Upper lobe of left lung (tissue), 6 donors: Measurements from ENCODE around the gene PIP4K2C. TPM values are rescaled to one million over a fixed set of nuclear protein-coding genes. Genes with fewer than 3 reads are reported as not detected.
"Not testable (repeated sequence)": the region's sequence is repeated elsewhere in the genome, so short reads cannot be mapped to it uniquely, and the experiment has no call there.

ENCODE experiments used
- ATAC-seq, 2 donors: fragments of 200-7000 bp; cut with Tn5 transposase; one replicate each; pipeline ENCODE4 v1.9.1; 2022; ENCODE audit warnings: mild to moderate bottlenecking in 2 of 2, moderate library complexity in 2 of 2; ENCODE audit not compliant: low FRiP score in 2 of 2
- DNase-seq, 2 donors: peaks; one replicate each; pipeline ENCODE4 v3.0.0-alpha.2; 2019 to 2020
- H3K27ac ChIP-seq, 4 donors: fragments of 200-600 bp; sonication (generic); one replicate each; pipeline ENCODE4 v1.5.1; 2016 to 2019
- H3K27me3 ChIP-seq, 4 donors: fragments of 200-600 bp; sonication (generic); one replicate each; pipeline ENCODE4 v1.5.1; 2017 to 2019
- H3K36me3 ChIP-seq, 4 donors: fragments of 200-600 bp; sonication (generic); one replicate each; pipeline ENCODE4 v1.5.1; 2016 to 2019
- H3K4me1 ChIP-seq, 4 donors: fragments of 200-600 bp; sonication (generic); one replicate each; pipeline ENCODE4 v1.5.1; 2018 to 2019
- H3K4me3 ChIP-seq, 4 donors: fragments of 200-600 bp; sonication (generic); one replicate each; pipeline ENCODE4 v1.5.1; 2017 to 2019; ENCODE audit warnings: mild to moderate bottlenecking in 2 of 4, moderate library complexity in 1 of 4
- H3K9me3 ChIP-seq, 4 donors: fragments of 200-600 bp; sonication (generic); one replicate each; pipeline ENCODE4 v1.5.1; 2018 to 2019
- EP300 ChIP-seq, 4 donors: sonication (generic); formaldehyde crosslinking; IDR thresholded peaks; one replicate each; pipeline ENCODE4 v1.5.1; 2017; ENCODE audit warnings: antibody characterized with exemption in 4 of 4, control low read depth in 2 of 4
- POLR2A ChIP-seq, 4 donors: fragments of 450-650 bp; IDR thresholded peaks; one replicate each; pipeline ENCODE4 v1.5.1; 2016 to 2017; ENCODE audit warnings: antibody characterized with exemption in 4 of 4, mild to moderate bottlenecking in 2 of 4
- POLR2AphosphoS5 ChIP-seq, 2 donors: sonication (generic); formaldehyde crosslinking; IDR thresholded peaks; one replicate each; pipeline ENCODE4 v1.5.1; 2017; ENCODE audit warnings: antibody characterized with exemption in 2 of 2
- whole genome bisulfite sequencing, 2 donors: methylation state at CpG; one replicate each; pipeline ENCODE4 v1.1.5; 2017 to 2018; 5-methylcytosine and 5-hydroxymethylcytosine counted together
- total RNA-seq, 6 donors: library from RNA; depleted of rRNA in 4 of 6; stranded (reverse); fragments of >200 nt in 4 of 6; gene quantifications; one replicate each; pipeline versions ENCODE4 v1.1.0 to v1.2.1, GENCODE V29; 2016 to 2021
- TF ChIP-seq, protein P1 (sequence below), 6 experiments: fragments of 450-650 bp in 4 of 6; fragments of 200-600 bp in 2 of 6; sonication (generic) in 2 of 6; IDR thresholded peaks; one replicate each; pipeline ENCODE4 v1.5.1; 2016 to 2019; ENCODE audit warnings: antibody characterized with exemption in 6 of 6
- donor health status: DM: no; HTN: no; CAD: no; lungs with moderate emphysema.
- donor health status: DM: no; HTN: yes; CAD: no; lungs with severe emphysema.

PIP4K2C gene
- total RNA-seq, 6 donors from 2014 or later: 13.4 to 56.7 (median 30.7) TPM

GRCh38 chr12:57640175-57641042 lies 49.4 kb downstream of the PIP4K2C start:
- DNase-seq (no peak), ATAC-seq (no peak)
- H3K4me1 ChIP-seq: no peaks in the 10 kb centered on the region
- WGBS, 2 donors: 58 to 76% methylated on average over 7 of the region's 7 CpGs
- H3K4me3 ChIP-seq: no peak overlapping the region
- H3K9me3 ChIP-seq: peaks cover 0 to 4% (median 2%) of the 10 kb centered on the region in 4 donors
- H3K27ac ChIP-seq: no peak overlapping the region
- no peaks in the 10 kb centered on the region for H3K36me3 ChIP-seq
- no peaks in the 10 kb centered on the region for H3K27me3 ChIP-seq
- TF ChIP-seq POLR2AphosphoS5 (IDR thresholded peaks at IDR 0.05) (no peak), POLR2A (IDR thresholded peaks at IDR 0.05) (no peak), EP300 (IDR thresholded peaks at IDR 0.05) (no peak)
- TF ChIP-seq, protein P1, sequence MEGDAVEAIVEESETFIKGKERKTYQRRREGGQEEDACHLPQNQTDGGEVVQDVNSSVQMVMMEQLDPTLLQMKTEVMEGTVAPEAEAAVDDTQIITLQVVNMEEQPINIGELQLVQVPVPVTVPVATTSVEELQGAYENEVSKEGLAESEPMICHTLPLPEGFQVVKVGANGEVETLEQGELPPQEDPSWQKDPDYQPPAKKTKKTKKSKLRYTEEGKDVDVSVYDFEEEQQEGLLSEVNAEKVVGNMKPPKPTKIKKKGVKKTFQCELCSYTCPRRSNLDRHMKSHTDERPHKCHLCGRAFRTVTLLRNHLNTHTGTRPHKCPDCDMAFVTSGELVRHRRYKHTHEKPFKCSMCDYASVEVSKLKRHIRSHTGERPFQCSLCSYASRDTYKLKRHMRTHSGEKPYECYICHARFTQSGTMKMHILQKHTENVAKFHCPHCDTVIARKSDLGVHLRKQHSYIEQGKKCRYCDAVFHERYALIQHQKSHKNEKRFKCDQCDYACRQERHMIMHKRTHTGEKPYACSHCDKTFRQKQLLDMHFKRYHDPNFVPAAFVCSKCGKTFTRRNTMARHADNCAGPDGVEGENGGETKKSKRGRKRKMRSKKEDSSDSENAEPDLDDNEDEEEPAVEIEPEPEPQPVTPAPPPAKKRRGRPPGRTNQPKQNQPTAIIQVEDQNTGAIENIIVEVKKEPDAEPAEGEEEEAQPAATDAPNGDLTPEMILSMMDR (IDR thresholded peaks at IDR 0.05): no peak

DNA sequence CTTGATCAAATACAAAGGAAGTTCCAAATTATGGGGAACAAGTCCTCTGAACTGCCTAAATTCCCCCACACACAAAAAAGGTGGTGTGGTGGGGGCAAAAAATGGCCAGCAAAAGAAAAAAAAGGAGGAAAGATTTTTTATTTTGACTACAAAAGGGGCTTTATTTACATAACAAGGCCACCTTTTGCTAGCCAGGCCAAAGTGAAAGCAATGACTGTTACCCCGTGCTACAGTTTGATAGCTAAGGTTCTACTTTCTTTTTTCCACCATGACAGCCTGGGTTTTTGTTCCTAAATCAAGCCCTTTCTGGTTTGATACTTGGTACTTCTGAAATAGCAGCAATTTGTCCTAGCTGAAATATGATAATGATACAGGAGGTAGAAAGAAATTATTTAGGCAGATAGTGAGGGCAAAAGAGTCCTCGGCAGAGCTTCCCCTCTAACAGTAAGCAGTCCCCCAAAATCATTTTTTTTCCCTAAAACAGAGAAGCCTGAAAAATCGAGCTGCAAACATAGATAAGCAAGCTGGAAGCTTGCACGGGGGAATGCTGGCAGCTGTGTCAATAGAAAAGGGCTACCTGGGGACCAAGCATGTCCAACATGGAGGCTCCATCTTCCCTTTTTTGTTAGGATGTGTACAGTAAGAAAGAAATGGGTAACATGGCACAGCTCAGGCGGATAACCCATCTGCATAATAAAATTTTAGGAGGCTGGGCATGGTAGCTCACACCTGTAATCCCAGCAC lies 50.9 kb downstream of the PIP4K2C start:
- no peak for DNase-seq
- H3K27me3 ChIP-seq: no peaks in the 10 kb centered on the region
- H3K4me1 ChIP-seq: no peaks in the 10 kb centered on the region
- H3K27ac ChIP-seq: no peak overlapping the region
- ATAC-seq: no peak
- H3K9me3 ChIP-seq: peaks cover 0 to 11% (median 10%) of the 10 kb centered on the region in 4 donors
- H3K4me3 ChIP-seq: no peak overlapping the region
- TF ChIP-seq, protein P1 (IDR thresholded peaks at IDR 0.05): no peak
- 47 to 53% methylated on average over 5 of the region's 5 CpGs for whole genome bisulfite sequencing, 2 donors
- H3K36me3 ChIP-seq: no peaks in the 10 kb centered on the region

DNA sequence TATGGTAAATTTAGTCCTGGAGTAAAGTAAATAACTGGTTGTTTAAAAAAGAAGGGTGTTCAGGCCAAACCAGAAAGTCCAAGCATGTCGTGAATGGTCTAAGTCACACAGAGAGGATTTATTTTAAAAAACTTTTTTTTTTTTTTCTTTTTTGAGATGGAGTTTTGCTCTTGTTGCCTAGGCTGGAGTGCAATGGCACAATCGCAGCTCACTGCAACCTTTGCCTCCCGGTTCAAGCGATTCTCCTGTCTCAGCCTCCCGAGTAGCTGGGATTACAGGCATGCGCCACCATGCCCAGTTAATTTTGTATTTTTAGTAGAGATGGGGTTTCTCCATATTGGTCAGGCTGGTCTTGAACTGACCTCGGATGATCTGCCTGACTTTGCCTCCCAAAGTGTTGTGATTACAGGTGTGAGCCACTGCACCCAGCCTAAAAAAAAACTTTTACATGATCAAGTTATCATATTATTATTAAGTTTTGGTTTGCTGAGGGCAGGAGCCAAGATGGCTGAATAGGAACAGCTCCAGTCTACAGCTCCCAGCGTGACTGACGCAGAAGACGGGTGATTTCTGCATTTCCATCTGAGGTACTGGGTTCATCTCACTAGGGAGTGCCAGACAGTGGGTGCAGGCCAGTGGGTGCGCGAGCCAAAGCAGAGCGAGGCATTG lies 55.1 kb downstream of the PIP4K2C start:
- H3K9me3 ChIP-seq: peaks cover 0 to 11% (median 10%) of the 10 kb centered on the region in 4 donors
- not testable (repeated sequence) for H3K27me3 ChIP-seq, ATAC-seq, H3K4me1 ChIP-seq, H3K27ac ChIP-seq, H3K4me3 ChIP-seq, DNase-seq, H3K36me3 ChIP-seq
- WGBS, 2 donors: 73 to 74% methylated on average over 10 to 11 of the region's 13 CpGs

- not testable (repeated sequence) for H3K27ac ChIP-seq, H3K4me3 ChIP-seq, H3K27me3 ChIP-seq, DNase-seq, H3K4me1 ChIP-seq, ATAC-seq, H3K36me3 ChIP-seq
- WGBS, 2 donors: 81 to 90% methylated on average over 4 to 10 of the region's 15 CpGs
- H3K9me3 ChIP-seq: peaks cover 0 to 11% (median 10%) of the 10 kb centered on the region in 4 donors
Observed at GRCh38 chr12:57646659-57647049, 55.7 kb downstream of the PIP4K2C start.

Other genes starting within 250 kb of the PIP4K2C start
- 10 to 100 TPM; 39.2 to 94.3 (median 59.2) TPM for gene R3HDM2, start 160.1 kb upstream of the PIP4K2C start, total RNA-seq
- not detected for gene INHBC, start 156.4 kb upstream of the PIP4K2C start, total RNA-seq
- under 1 TPM in 1 of 6 donors, not detected in 5; 0.11 TPM for gene INHBE, start 135.9 kb upstream of the PIP4K2C start, total RNA-seq
- gene GLI1, start 131.4 kb upstream of the PIP4K2C start, total RNA-seq: 1 to 10 TPM in 2 of 6 donors, under 1 TPM in 2, not detected in 2; 0.69 to 3.0 (median 1.5) TPM
- gene ARHGAP9, start 111.3 kb upstream of the PIP4K2C start, total RNA-seq: 100 to 1,000 TPM in 1 of 6 donors, 10 to 100 TPM in 5; 29.2 to 131 (median 43.7) TPM
- gene MARS1, start 103.1 kb upstream of the PIP4K2C start, total RNA-seq: 100 to 1,000 TPM in 3 of 6 donors, 10 to 100 TPM in 3; 73.9 to 189 (median 101) TPM
- 10 to 100 TPM; 26.1 to 45.1 (median 33.1) TPM for gene DDIT3, start 70.7 kb upstream of the PIP4K2C start, total RNA-seq
- 100 to 1,000 TPM in 3 of 6 donors, 10 to 100 TPM in 3; 25.1 to 184 (median 94.7) TPM for gene MBD6, start 68.4 kb upstream of the PIP4K2C start, total RNA-seq
- gene DCTN2, start 44.0 kb upstream of the PIP4K2C start, total RNA-seq: 100 to 1,000 TPM in 4 of 6 donors, 10 to 100 TPM in 2; 83.1 to 145 (median 110) TPM
- gene KIF5A, start 41.1 kb upstream of the PIP4K2C start, total RNA-seq: under 1 TPM in 5 of 6 donors, not detected in 1; 0.06 to 0.39 (median 0.20) TPM
- 10 to 100 TPM; 12.8 to 44.0 (median 21.1) TPM for gene DTX3, start 13.6 kb downstream of the PIP4K2C start, total RNA-seq
- gene ARHGEF25, start 20.2 kb downstream of the PIP4K2C start, total RNA-seq: 10 to 100 TPM in 2 of 6 donors, 1 to 10 TPM in 4; 6.6 to 78.6 (median 8.2) TPM
- gene B4GALNT1, start 42.0 kb downstream of the PIP4K2C start, total RNA-seq: 1 to 10 TPM in 1 of 6 donors, under 1 TPM in 5; under 0.01 to 2.6 (median 0.80) TPM
- gene OS9, start 102.9 kb downstream of the PIP4K2C start, total RNA-seq: 100 to 1,000 TPM; 171 to 305 (median 278) TPM
- 1 to 10 TPM; 2.0 to 7.3 (median 5.8) TPM for gene AGAP2, start 147.6 kb downstream of the PIP4K2C start, total RNA-seq
- gene TSPAN31, start 153.8 kb downstream of the PIP4K2C start, total RNA-seq: 10 to 100 TPM; 16.8 to 54.6 (median 37.3) TPM
- gene CDK4, start 161.1 kb downstream of the PIP4K2C start, total RNA-seq: 100 to 1,000 TPM in 2 of 6 donors, 10 to 100 TPM in 4; 38.5 to 109 (median 62.5) TPM
- 10 to 100 TPM; 15.4 to 36.7 (median 21.3) TPM for gene MARCHF9, start 163.9 kb downstream of the PIP4K2C start, total RNA-seq
- 1 to 10 TPM in 4 of 6 donors, under 1 TPM in 1, not detected in 1; 0.98 to 5.2 (median 2.5) TPM for gene CYP27B1, start 175.9 kb downstream of the PIP4K2C start, total RNA-seq
- gene METTL1, start 180.9 kb downstream of the PIP4K2C start, total RNA-seq: 10 to 100 TPM in 4 of 6 donors, 1 to 10 TPM in 2; 1.3 to 30.2 (median 16.9) TPM
- 10 to 100 TPM in 2 of 6 donors, 1 to 10 TPM in 4; 4.2 to 18.3 (median 6.4) TPM for gene EEF1AKMT3, start 181.4 kb downstream of the PIP4K2C start, total RNA-seq
- gene TSFM, start 191.6 kb downstream of the PIP4K2C start, total RNA-seq: 10 to 100 TPM in 4 of 6 donors, 1 to 10 TPM in 2; 5.0 to 34.0 (median 22.8) TPM
- 10 to 100 TPM in 3 of 6 donors, 1 to 10 TPM in 3; 4.9 to 57.6 (median 8.7) TPM for gene AVIL, start 227.5 kb downstream of the PIP4K2C start, total RNA-seq